Endodermal cell (in vitro differentiated cells): Measurements from ENCODE around the gene SRP9. TPM values are rescaled to one million over a fixed set of nuclear protein-coding genes. Genes with fewer than 3 reads are reported as not detected.

ENCODE experiments used
- DNase-seq: peaks from one replicate; pipeline ENCODE4 v3.0.0-alpha.2; 2017
- H3K27ac ChIP-seq: 2 replicates; pipeline ENCODE4 v1.5.1; 2013; ENCODE audit warnings: mild to moderate bottlenecking, low read depth, low read length, moderate library complexity
- H3K27me3 ChIP-seq: 2 replicates; pipeline ENCODE4 v1.6.1; 2013; ENCODE audit warnings: mild to moderate bottlenecking, low read length, moderate library complexity; ENCODE audit not compliant: insufficient read depth, control insufficient read depth, poor library complexity, severe bottlenecking
- H3K36me3 ChIP-seq: 2 replicates; pipeline ENCODE4 v1.7.0; 2013; ENCODE audit warnings: mild to moderate bottlenecking, low read length, moderate library complexity; ENCODE audit not compliant: control insufficient read depth, insufficient read depth
- H3K4me1 ChIP-seq: one replicate; pipeline ENCODE4 v1.7.0; 2013; ENCODE audit warnings: low read length; ENCODE audit not compliant: control insufficient read depth, insufficient read depth
- H3K4me3 ChIP-seq: 2 replicates; pipeline ENCODE4 v1.5.1; 2013; ENCODE audit warnings: mild to moderate bottlenecking, low read length, moderate library complexity
- H3K9ac ChIP-seq: 2 replicates; pipeline ENCODE4 v1.6.1; 2013; ENCODE audit warnings: mild to moderate bottlenecking, low read length, moderate library complexity; ENCODE audit not compliant: poor library complexity, severe bottlenecking; ENCODE audit errors: extremely low read depth
- H3K9me3 ChIP-seq: 2 replicates; pipeline ENCODE4 v1.6.1; 2013; ENCODE audit warnings: mild to moderate bottlenecking, low read length, moderate library complexity; ENCODE audit not compliant: control insufficient read depth
- H3K27ac Mint-ChIP-seq: 2 replicates; pipeline ENCODE4 v1.8.0; 2020; ENCODE audit warnings: mixed read lengths
- H3K27me3 Mint-ChIP-seq: 2 replicates; pipeline ENCODE4 v1.8.0; 2021; ENCODE audit warnings: mild to moderate bottlenecking, mixed read lengths; ENCODE audit not compliant: insufficient read depth
- H3K36me3 Mint-ChIP-seq: 2 replicates; pipeline ENCODE4 v1.8.0; 2020; ENCODE audit warnings: low read depth, mixed read lengths
- H3K4me1 Mint-ChIP-seq: 2 replicates; pipeline ENCODE4 v1.8.0; 2020; ENCODE audit warnings: mixed read lengths
- H3K4me3 Mint-ChIP-seq: 2 replicates; pipeline ENCODE4 v1.8.0; 2020; ENCODE audit warnings: mild to moderate bottlenecking, moderate library complexity, mixed read lengths
- H3K9me3 Mint-ChIP-seq: 2 replicates; pipeline ENCODE4 v1.8.0; 2020; ENCODE audit warnings: mild to moderate bottlenecking, mixed read lengths
- CTCF ChIP-seq: fragments of 200-600 bp; sonication (generic); conservative IDR thresholded peaks from 2 replicates; pipeline ENCODE4 v1.5.0; 2021; ENCODE audit warnings: antibody characterized with exemption, mild to moderate bottlenecking
- WGBS, 2 experiments: methylation state at CpG; one replicate each; pipeline versions ENCODE4 v1.1.5 to v1.1.7; 2013; ENCODE audit warnings: missing lambda C conversion rate in 2 of 2, mixed read lengths in 1 of 2; ENCODE audit not compliant: insufficient coverage in 1 of 2, insufficient read length in 1 of 2; 5-methylcytosine and 5-hydroxymethylcytosine counted together
- total RNA-seq, 2 donors: library from RNA; stranded (reverse); fragmentation: NEBNext Ultra II Directional in 1 of 2; extraction: Animal tissue kit (Norgen Biotek cat#: 25700) in 1 of 2; gene quantifications; 2 replicates in 1 of 2; 3 replicates in 1 of 2; pipeline ENCODE4 v1.2.1, GENCODE V29; 2021

Gene SRP9
- total RNA-seq, 2 donors from 2014 or later, result 286 to 319 TPM

GRCh38 chr1:225735252-225736149 is 42.1 kb upstream of the SRP9 start:
- H3K27me3 ChIP-seq, result no peaks in the 10 kb centered on the region
- no peak overlapping the region for H3K4me3 Mint-ChIP-seq
- H3K4me1 ChIP-seq, result peaks cover 8% of the 10 kb centered on the region
- no peak overlapping the region for H3K9ac ChIP-seq
- H3K27ac Mint-ChIP-seq, result no peak overlapping the region
- H3K4me1 Mint-ChIP-seq, result peaks cover 9% of the 10 kb centered on the region
- no peak overlapping the region for H3K27ac ChIP-seq
- H3K9me3 Mint-ChIP-seq, result no peaks in the 10 kb centered on the region
- DNase-seq, result no peak
- H3K36me3 ChIP-seq, result no peaks in the 10 kb centered on the region
- no peak overlapping the region for H3K4me3 ChIP-seq
- H3K27me3 Mint-ChIP-seq, result peaks cover 25% of the 10 kb centered on the region
- no peaks in the 10 kb centered on the region for H3K9me3 ChIP-seq
- 89 to 92% methylated on average over 8 to 12 of the region's 12 CpGs for WGBS, 2 experiments
- no peaks in the 10 kb centered on the region for H3K36me3 Mint-ChIP-seq
- TF ChIP-seq CTCF, result no peak

- Histone ChIP-seq H3K27me3 (no peaks in the 10 kb centered on the region), H3K36me3 (no peaks in the 10 kb centered on the region), H3K27ac (no peak overlapping the region), H3K4me3 (no peak overlapping the region), H3K4me1 (peaks cover 8% of the 10 kb centered on the region), H3K9ac (no peak overlapping the region), H3K9me3 (no peaks in the 10 kb centered on the region)
- Mint-ChIP-seq H3K9me3 (no peaks in the 10 kb centered on the region), H3K27ac (no peak overlapping the region), H3K4me1 (peaks cover 9% of the 10 kb centered on the region), H3K4me3 (no peak overlapping the region), H3K36me3 (no peaks in the 10 kb centered on the region), H3K27me3 (peaks cover 25% of the 10 kb centered on the region)
- TF ChIP-seq CTCF, result no peak
- WGBS, 2 experiments, result 90 to 92% methylated on average over 9 to 10 of the region's 10 CpGs
- no peak for DNase-seq
Measured at GRCh38 chr1:225736437-225737098, 41.1 kb upstream of the SRP9 start.

GRCh38 chr1:225737161-225737560 is 40.5 kb upstream of the SRP9 start:
- peaks cover 8% of the 10 kb centered on the region for H3K4me1 ChIP-seq
- H3K36me3 Mint-ChIP-seq, result no peaks in the 10 kb centered on the region
- H3K4me1 Mint-ChIP-seq, result peaks cover 9% of the 10 kb centered on the region
- no peak overlapping the region for H3K9ac ChIP-seq
- peaks cover 25% of the 10 kb centered on the region for H3K27me3 Mint-ChIP-seq
- DNase-seq, result no peak
- H3K27ac Mint-ChIP-seq, result no peak overlapping the region
- TF ChIP-seq CTCF, result no peak
- no peaks in the 10 kb centered on the region for H3K9me3 ChIP-seq
- H3K9me3 Mint-ChIP-seq, result no peaks in the 10 kb centered on the region
- H3K27me3 ChIP-seq, result no peaks in the 10 kb centered on the region
- H3K4me3 Mint-ChIP-seq, result no peak overlapping the region
- WGBS, 2 experiments, result 93 to 94% methylated on average over 3 of the region's 3 CpGs
- H3K36me3 ChIP-seq, result no peaks in the 10 kb centered on the region
- H3K27ac ChIP-seq, result no peak overlapping the region
- H3K4me3 ChIP-seq, result no peak overlapping the region
